PFSK-1 (cell line): ENCODE results near the gene EAPP.

Source experiments
- FOXP2 ChIP-seq: optimal IDR thresholded peaks from 2 replicates; pipeline ENCODE3; 2011; ENCODE audit warnings: borderline replicate concordance, control low read depth, inconsistent platforms; ENCODE audit not compliant: insufficient read depth; ENCODE audit errors: extremely low read length, extremely low read depth
- POLR2AphosphoS5 ChIP-seq: IDR thresholded peaks from 2 replicates; pipeline ENCODE4 v1.6.1; 2012; ENCODE audit warnings: low read depth, mild to moderate bottlenecking, control low read depth, low read length, moderate library complexity
- REST ChIP-seq, 2 experiments: IDR thresholded peaks; 2 replicates each; pipeline versions ENCODE4 v1.6.1 to v1.8.0; 2011 to 2012; ENCODE audit warnings: low read depth in 2 of 2, low read length in 2 of 2, control low read depth in 1 of 2, inconsistent platforms in 1 of 2, mild to moderate bottlenecking in 1 of 2, moderate library complexity in 1 of 2; ENCODE audit not compliant: insufficient read depth in 1 of 2
- SIN3A ChIP-seq: IDR thresholded peaks from 2 replicates; pipeline ENCODE4 v1.6.1; 2012; ENCODE audit warnings: mild to moderate bottlenecking, low read length, moderate library complexity, borderline replicate concordance; ENCODE audit not compliant: insufficient read depth
- TAF1 ChIP-seq: IDR thresholded peaks from 2 replicates; pipeline ENCODE4 v1.6.1; 2012; ENCODE audit warnings: low read length, control low read depth, borderline replicate concordance; ENCODE audit not compliant: insufficient read depth

GRCh38 chr14:34502545-34503225, 36.8 kb downstream of the EAPP start:
- TF ChIP-seq POLR2AphosphoS5 (no peak), FOXP2 (no peak), SIN3A (no peak), REST (IDR thresholded peaks at IDR 0.05; ENCODE audit: insufficient read depth in 1 of 2, low read depth in 2 of 2, low read length in 2 of 2) (no peak), TAF1 (no peak)
